HG02642 (cell line): ENCODE measurements around the gene ZNF343.
"Not testable (repeated sequence)": the region's sequence is repeated elsewhere in the genome, so short reads cannot be mapped to it uniquely, and the experiment has no call there.

Experiments used
- ATAC-seq: cut with Tn5 transposase; IDR thresholded peaks from one replicate; pipeline ENCODE4 v1.9.1; 2021; ENCODE audit warnings: mild to moderate bottlenecking; ENCODE audit not compliant: unreplicated experiment, poor library complexity

ZNF343 gene

GRCh38 chr20:2508631-2509467, at the start of gene ZNF343:
TSS of gene ZNF343 (minus strand) at chr20:2508915. CDS start at chr20:2493895, 15,020 bp downstream.
- peak; percentile 95 for ATAC-seq

DNA sequence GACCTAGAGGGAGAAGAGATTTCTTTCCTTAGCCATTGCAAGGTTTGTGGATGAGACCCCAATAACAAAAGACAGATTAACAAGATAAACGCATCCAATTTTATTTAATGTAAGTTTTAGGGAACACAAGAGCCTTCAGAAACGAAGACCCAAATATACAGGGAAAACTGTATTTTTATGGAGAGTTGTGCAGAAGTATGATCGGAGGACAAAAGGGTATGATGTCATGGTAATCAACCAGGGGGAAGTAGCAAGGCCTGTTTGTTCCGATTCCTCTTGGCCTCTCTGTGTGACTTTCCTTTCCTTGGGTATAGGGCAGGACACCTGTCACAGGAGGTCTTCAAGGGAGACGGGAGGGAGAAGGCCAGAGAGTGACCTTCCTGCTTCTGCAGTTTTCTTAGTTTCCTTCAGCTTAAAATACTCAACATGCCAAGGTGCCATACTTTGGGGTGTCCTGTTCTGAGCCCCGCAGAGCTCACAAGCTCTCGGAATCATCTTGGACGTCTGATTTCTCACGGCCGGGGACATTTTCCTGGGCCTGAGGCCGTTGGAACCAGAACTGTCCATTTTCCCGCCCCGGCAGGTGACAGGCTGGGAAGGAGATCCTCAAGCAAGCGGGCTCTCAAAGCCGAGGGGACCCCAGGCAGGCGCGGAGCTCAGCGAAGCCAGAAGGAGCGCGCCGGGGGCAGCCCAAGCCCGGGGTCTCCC, 49.3 kb upstream of the ZNF343 start:
- no peak for ATAC-seq

GRCh38 chr20:2545594-2545993, 36.9 kb upstream of the ZNF343 start:
- ATAC-seq = no peak

DNA sequence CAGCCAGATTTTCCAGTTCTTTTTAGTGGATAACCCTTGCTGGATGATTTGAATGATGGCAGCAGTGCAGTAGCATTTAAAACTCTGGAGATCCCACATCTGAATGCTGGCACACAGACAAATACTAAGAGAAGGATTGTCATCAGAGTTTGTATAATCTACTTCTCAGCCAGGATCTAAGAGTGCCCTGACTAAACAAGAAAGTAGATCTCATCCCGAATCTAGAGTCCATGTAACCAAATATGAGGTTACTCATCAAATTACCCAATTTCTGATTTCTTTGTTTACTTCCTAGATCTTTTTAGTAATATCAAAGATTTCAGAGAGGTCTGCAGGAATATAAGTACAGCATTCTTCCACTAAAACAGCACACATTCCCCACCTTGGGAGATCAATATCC, 35.5 kb upstream of the ZNF343 start:
- ATAC-seq = no peak

DNA sequence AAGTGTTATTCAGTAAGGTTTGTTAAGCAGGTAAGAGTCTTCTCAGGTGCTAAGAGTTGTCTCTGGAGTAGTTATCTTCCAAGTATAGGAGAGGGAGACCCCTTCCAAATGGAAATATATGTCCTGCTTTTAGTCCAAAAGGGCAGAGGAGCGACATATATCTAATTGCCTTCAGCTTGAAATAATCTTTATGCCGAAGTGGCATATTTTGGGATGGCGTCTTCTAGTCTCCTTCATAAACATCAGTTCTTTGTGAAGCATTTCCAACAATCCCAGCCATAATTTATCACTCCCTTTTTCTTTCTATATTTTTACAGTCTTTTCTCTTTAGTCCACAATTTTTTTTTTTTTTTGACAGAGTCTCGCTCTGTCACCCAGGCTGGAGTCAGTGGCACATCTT, 33.6 kb upstream of the ZNF343 start:
- ATAC-seq = no peak

DNA sequence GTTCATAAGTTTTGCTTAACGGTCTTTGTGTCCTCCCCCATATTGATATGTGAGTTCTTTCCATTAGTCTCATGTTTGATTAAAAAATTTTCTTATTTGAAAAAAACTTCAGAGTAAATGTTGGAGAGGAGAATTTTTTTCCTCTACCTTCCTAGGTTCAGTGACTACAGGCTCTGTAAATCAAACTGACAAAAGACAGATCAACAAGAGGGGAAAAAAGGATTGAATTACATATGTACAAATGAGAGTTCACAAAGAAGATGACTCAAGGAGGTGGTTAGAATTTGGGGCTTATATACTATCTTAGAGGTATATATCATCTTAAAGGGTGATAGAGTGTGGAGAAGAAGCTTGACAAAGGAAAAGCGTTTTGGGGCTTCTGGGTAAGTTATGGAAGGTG, 33.2 kb upstream of the ZNF343 start:
- no peak for ATAC-seq

DNA sequence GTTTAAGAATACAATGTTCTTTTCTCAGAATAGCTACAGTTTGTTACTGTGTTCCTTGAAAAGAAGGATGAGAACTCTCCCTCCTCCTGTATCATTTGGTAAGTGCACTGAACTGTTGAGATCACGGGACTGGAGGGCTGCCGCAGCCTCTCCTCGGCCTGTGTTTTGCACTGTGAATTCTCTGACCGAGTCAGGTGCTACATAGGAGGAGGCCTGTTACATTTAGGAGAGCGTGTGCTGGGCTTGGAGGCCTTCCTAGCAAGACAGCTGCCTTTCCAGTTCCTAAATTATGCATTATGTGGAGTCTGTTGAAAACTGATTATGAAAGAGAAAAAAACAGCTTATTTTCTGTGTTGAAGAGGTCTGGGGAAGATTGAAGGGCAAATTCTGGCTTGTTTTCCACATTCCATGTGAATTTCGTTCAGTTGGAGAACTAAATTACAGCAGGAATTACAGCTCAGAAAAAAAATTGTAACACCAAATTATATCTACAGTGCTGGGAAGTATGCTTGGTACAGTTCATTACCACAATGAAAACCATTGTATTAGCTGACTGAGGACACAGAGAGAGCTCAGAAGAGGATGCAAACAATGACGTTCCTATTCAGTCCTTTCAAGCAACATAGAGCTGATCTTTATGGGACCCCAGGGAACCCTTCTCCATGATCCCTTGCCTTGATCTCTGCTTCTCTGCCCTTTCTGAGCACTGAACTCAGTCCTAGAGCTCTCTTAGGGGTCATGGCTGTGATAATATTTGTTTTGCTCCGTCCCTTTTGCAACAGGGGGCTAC, 30.4 kb upstream of the ZNF343 start:
- ATAC-seq = no peak

GRCh38 chr20:2538356-2538755, 29.6 kb upstream of the ZNF343 start:
- ATAC-seq = no peak

GRCh38 chr20:2537101-2537500, 28.4 kb upstream of the ZNF343 start:
- no peak for ATAC-seq

DNA sequence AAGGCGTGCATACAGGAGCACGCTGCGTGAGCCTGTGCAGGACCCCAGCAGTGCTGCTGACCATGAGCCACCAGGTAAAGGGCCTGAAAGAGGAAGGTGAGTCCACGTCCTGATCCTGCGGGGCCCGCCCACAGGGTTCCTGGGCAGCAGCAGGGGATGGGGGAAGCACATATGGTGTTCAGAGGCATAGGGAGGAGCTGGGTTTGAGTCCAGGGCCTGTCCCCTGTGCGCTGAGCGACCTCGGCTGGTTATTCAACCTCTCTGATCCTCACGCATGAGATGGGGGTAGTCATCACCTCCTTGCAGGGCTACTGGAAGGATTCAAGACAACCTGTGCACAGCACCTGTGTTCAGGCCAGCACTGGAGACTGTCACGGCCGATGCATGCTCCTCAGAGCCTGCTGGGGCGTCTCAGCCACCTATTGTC, 27.9 kb upstream of the ZNF343 start, which contains the start of gene TMC2:
Gene TMC2 (plus strand): TSS at position 14 of the 427 bp plus-strand sequence. CDS start 49 bp downstream, at position 63.
- ATAC-seq = no peak

- no peak for ATAC-seq
Measured at GRCh38 chr20:2535711-2536559, 27.2 kb upstream of the ZNF343 start.

- no peak for ATAC-seq
Measured at GRCh38 chr20:2533118-2533517, 24.4 kb upstream of the ZNF343 start.

- no peak for ATAC-seq
Measured at GRCh38 chr20:2528671-2529271, 20.1 kb upstream of the ZNF343 start.

DNA sequence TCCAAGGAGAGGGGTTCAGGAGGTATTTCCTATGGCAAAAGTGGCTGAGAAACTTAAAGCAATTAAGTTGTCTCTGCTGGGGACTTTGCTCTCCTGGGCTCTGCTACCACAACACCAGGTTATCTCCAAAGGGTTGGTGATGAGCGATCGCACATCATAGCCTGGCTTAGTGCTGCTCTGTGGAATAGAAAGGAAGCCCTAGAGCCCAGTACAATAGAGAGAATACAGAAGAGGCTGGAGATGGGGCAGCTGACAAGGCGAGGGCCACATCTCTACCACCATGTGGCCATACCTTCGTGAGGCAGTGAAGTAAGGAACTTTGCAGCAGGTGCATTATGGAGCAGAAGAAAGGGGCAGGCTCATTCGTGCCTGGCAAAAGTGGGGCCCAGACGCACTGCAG, 19.0 kb upstream of the ZNF343 start:
- no peak for ATAC-seq

DNA sequence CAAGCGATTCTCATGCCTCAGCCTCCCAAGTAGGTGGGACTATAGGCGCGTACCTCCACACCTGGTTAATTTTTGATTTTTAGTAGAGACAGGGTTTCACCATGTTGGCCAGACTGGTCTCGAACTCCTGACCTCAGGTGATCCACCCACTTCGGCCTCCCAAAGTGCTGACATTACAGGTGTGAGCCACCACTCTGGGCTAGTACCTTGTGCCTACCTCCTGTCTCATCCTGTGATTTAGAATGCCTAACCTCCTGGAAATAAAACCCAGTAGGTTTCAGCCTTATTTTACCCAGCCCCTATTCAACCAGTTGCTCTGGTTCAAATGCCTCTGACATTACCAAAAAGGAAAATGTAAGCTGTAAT, 17.5 kb upstream of the ZNF343 start:
- ATAC-seq = not testable (repeated sequence)

GRCh38 chr20:2524709-2525506, 16.2 kb upstream of the ZNF343 start:
- ATAC-seq = peak; percentile 49

GRCh38 chr20:2523919-2524708, 15.4 kb upstream of the ZNF343 start:
- ATAC-seq = peak; percentile 74
